Loucy (cell line): ENCODE measurements around the gene SIAH2.

Experiments used
- H2AFZ ChIP-seq: fragments of 200-600 bp; sonication (generic); 2 replicates; pipeline ENCODE4 v1.6.0; 2016; ENCODE audit warnings: antibody characterized with exemption, mild to moderate bottlenecking, low read length, moderate library complexity
- H3F3A ChIP-seq: fragments of 200-600 bp; 2 replicates; pipeline ENCODE4 v1.6.0; 2016; ENCODE audit warnings: antibody characterized with exemption, low read depth, mild to moderate bottlenecking
- H3K27me3 ChIP-seq: fragments of 200-600 bp; sonication (generic); 2 replicates; pipeline ENCODE4 v1.6.1; 2014; ENCODE audit warnings: low read length, mild to moderate bottlenecking; ENCODE audit not compliant: insufficient read depth, poor library complexity, severe bottlenecking
- H3K36me3 ChIP-seq: fragments of 200-600 bp; sonication (generic); 2 replicates; pipeline ENCODE4 v1.6.1; 2016; ENCODE audit warnings: low read length; ENCODE audit not compliant: insufficient read depth
- H3K4me1 ChIP-seq: fragments of 200-600 bp; sonication (generic); 2 replicates; pipeline ENCODE4 v1.5.1; 2014; ENCODE audit warnings: low read length, mild to moderate bottlenecking; ENCODE audit not compliant: insufficient read depth, poor library complexity, severe bottlenecking
- H3K4me2 ChIP-seq: fragments of 200-600 bp; sonication (generic); 2 replicates; pipeline ENCODE4 v1.6.0; 2014; ENCODE audit warnings: antibody characterized with exemption, low read length, low read depth, mild to moderate bottlenecking; ENCODE audit not compliant: poor library complexity, severe bottlenecking
- H3K4me3 ChIP-seq: fragments of 200-600 bp; sonication (generic); 2 replicates; pipeline ENCODE4 v1.5.1; 2014; ENCODE audit warnings: low read length, mild to moderate bottlenecking, mixed read lengths; ENCODE audit not compliant: poor library complexity, severe bottlenecking
- H3K79me2 ChIP-seq: fragments of 200-600 bp; sonication (generic); 2 replicates; pipeline ENCODE4 v1.6.1; 2014; ENCODE audit warnings: low read length; ENCODE audit not compliant: insufficient read depth
- H3K9ac ChIP-seq: fragments of 200-600 bp; sonication (generic); 2 replicates; pipeline ENCODE4 v1.6.0; 2014; ENCODE audit warnings: mild to moderate bottlenecking, low read depth, low read length, moderate library complexity; ENCODE audit not compliant: poor library complexity, severe bottlenecking
- H3K9me2 ChIP-seq: fragments of 200-600 bp; sonication (generic); replicated peaks from 2 replicates; pipeline ENCODE4 v1.6.1; 2016; ENCODE audit warnings: low read depth, low read length, mixed read lengths
- H3K9me3 ChIP-seq: fragments of 200-600 bp; sonication (generic); 2 replicates; pipeline ENCODE4 v1.6.1; 2014; ENCODE audit warnings: mild to moderate bottlenecking, antibody characterized with exemption, low read length, low read depth; ENCODE audit not compliant: insufficient read depth
- H4K20me1 ChIP-seq: fragments of 200-600 bp; sonication (generic); 2 replicates; pipeline ENCODE4 v1.6.0; 2014; ENCODE audit warnings: antibody characterized with exemption, low read length, mild to moderate bottlenecking; ENCODE audit not compliant: insufficient read depth, poor library complexity, severe bottlenecking
- CTCF ChIP-seq: fragments of 200-600 bp; sonication (generic); conservative IDR thresholded peaks from 2 replicates; pipeline ENCODE4 v1.5.1; 2014; ENCODE audit warnings: mild to moderate bottlenecking, antibody characterized with exemption, low read length
- EZH2phosphoT487 ChIP-seq: fragments of 200-600 bp; IDR thresholded peaks from 2 replicates; pipeline ENCODE4 v1.6.1; 2018; ENCODE audit warnings: antibody characterized with exemption, mild to moderate bottlenecking, moderate library complexity, borderline replicate concordance

SIAH2 gene

GRCh38 chr3:150759947-150760346 lies 3.0 kb downstream of the SIAH2 start:
- no peaks in the 10 kb centered on the region for H3K27me3 ChIP-seq
- H2AFZ ChIP-seq: no peak overlapping the region
- H3K36me3 ChIP-seq: no peaks in the 10 kb centered on the region
- H3F3A ChIP-seq: no peaks in the 10 kb centered on the region
- H3K9ac ChIP-seq: peak overlapping the region; percentile 90
- H3K4me3 ChIP-seq: peak overlapping the region; percentile 88
- H3K79me2 ChIP-seq: peaks cover 77% of the 10 kb centered on the region
- H3K9me3 ChIP-seq: no peaks in the 10 kb centered on the region
- H3K4me2 ChIP-seq: peak overlapping the region; percentile 99
- peaks cover 59% of the 10 kb centered on the region for H3K4me1 ChIP-seq
- no peak for TF ChIP-seq EZH2phosphoT487
- TF ChIP-seq CTCF: no peak
- H3K9me2 ChIP-seq: no peaks in the 10 kb centered on the region
- H4K20me1 ChIP-seq: peaks cover 45% of the 10 kb centered on the region

- Histone ChIP-seq H3K4me2 (peak overlapping the region; percentile 99), H3K79me2 (peaks cover 76% of the 10 kb centered on the region), H3K9ac (peak overlapping the region; percentile 90), H3K4me3 (peak overlapping the region; percentile 88), H2AFZ (no peak overlapping the region), H3K27me3 (no peaks in the 10 kb centered on the region), H3F3A (no peaks in the 10 kb centered on the region), H4K20me1 (peaks cover 48% of the 10 kb centered on the region), H3K4me1 (peaks cover 52% of the 10 kb centered on the region), H3K9me2 (no peaks in the 10 kb centered on the region), H3K9me3 (no peaks in the 10 kb centered on the region), H3K36me3 (no peaks in the 10 kb centered on the region)
- TF ChIP-seq CTCF (no peak), EZH2phosphoT487 (no peak)
Measured at GRCh38 chr3:150759319-150759718, 3.6 kb downstream of the SIAH2 start.

- no peaks in the 10 kb centered on the region for H3K9me2 ChIP-seq
- peak overlapping the region; percentile 68 for H3K4me2 ChIP-seq
- TF ChIP-seq EZH2phosphoT487 (no peak), CTCF (no peak)
- no peaks in the 10 kb centered on the region for H3K27me3 ChIP-seq
- no peaks in the 10 kb centered on the region for H3K9me3 ChIP-seq
- H2AFZ ChIP-seq: no peak overlapping the region
- H4K20me1 ChIP-seq: peaks cover 53% of the 10 kb centered on the region
- H3K4me1 ChIP-seq: peaks cover 49% of the 10 kb centered on the region
- no peak overlapping the region for H3K9ac ChIP-seq
- H3K79me2 ChIP-seq: peaks cover 91% of the 10 kb centered on the region
- peak overlapping the region; percentile 50 for H3K4me3 ChIP-seq
- no peaks in the 10 kb centered on the region for H3F3A ChIP-seq
- no peaks in the 10 kb centered on the region for H3K36me3 ChIP-seq
Measured at GRCh38 chr3:150757768-150758167, 5.2 kb downstream of the SIAH2 start.
